Transverse colon (tissue), 4 donors: ENCODE data around the gene PACS2. TPM values are rescaled to one million over a fixed set of nuclear protein-coding genes. Genes with fewer than 3 reads are reported as not detected.
"Not testable (repeated sequence)": the region's sequence is repeated elsewhere in the genome, so short reads cannot be mapped to it uniquely, and the experiment has no call there.

Experiments
- DNase-seq: peaks from one replicate; pipeline ENCODE4 v3.0.0-alpha.2; 2019
- H3K27ac ChIP-seq, 4 donors: fragments of 200-600 bp; sonication (generic); 2 replicates each; pipeline ENCODE4 v1.5.1; 2016 to 2018; ENCODE audit warnings: inconsistent platforms in 4 of 4
- H3K27me3 ChIP-seq: fragments of 200-600 bp; sonication (generic); 2 replicates; pipeline ENCODE4 v1.5.1; 2017; ENCODE audit warnings: inconsistent platforms
- H3K36me3 ChIP-seq, 4 donors: fragments of 200-600 bp; sonication (generic); 2 replicates each; pipeline ENCODE4 v1.5.1; 2017 to 2019; ENCODE audit warnings: inconsistent platforms in 4 of 4
- H3K4me1 ChIP-seq, 4 donors: fragments of 200-600 bp; sonication (generic); 2 replicates each; pipeline ENCODE4 v1.5.1; 2017 to 2020; ENCODE audit warnings: inconsistent platforms in 4 of 4
- H3K4me3 ChIP-seq, 4 donors: fragments of 200-600 bp; sonication (generic); 1 replicate in 1 of 4; 2 replicates in 3 of 4; pipeline versions ENCODE4 v1.5.1 to v1.6.1; 2017 to 2019; ENCODE audit warnings: inconsistent platforms in 4 of 4
- H3K9me3 ChIP-seq, 2 donors: fragments of 200-600 bp; sonication (generic); 2 replicates each; pipeline ENCODE4 v1.5.1; 2017 to 2019; ENCODE audit warnings: inconsistent platforms in 2 of 2
- EP300 ChIP-seq: sonication (generic); formaldehyde crosslinking; IDR thresholded peaks from one replicate; pipeline ENCODE4 v1.6.1; 2017; ENCODE audit warnings: antibody characterized with exemption, low read depth
- POLR2A ChIP-seq: fragments of 450-650 bp; IDR thresholded peaks from one replicate; pipeline ENCODE4 v1.6.1; 2016; ENCODE audit warnings: antibody characterized with exemption, mild to moderate bottlenecking, moderate library complexity
- POLR2AphosphoS5 ChIP-seq, 3 donors: sonication (generic); formaldehyde crosslinking; IDR thresholded peaks; one replicate each; pipeline ENCODE4 v1.6.1; 2016; ENCODE audit warnings: antibody characterized with exemption in 3 of 3
- WGBS, 2 donors: methylation state at CpG; one replicate each; pipeline ENCODE4 v1.1.5; 2018; ENCODE audit warnings: low coverage in 1 of 2; 5-methylcytosine and 5-hydroxymethylcytosine counted together
- in situ Hi-C, 4 donors: fragments of 200-750 bp; cut with MboI; loops; one replicate each; pipeline versions ENCODE4 v1.15.0 to v1.15.1; 2017; ENCODE audit warnings: low sequenced_read_pairs in 3 of 4, low pct_ligation_motif_present in 1 of 4, low pct_unique_long_range_greater_than_20kb in 1 of 4
- intact Hi-C: fragments of 100-400 bp; cut with DNase I; formaldehyde crosslinking; loops from one replicate; pipeline ENCODE4 v1.15.1; 2023; ENCODE audit warnings: low total_unique reads
- total RNA-seq, 4 donors: library from RNA; depleted of rRNA; stranded (reverse); fragments of >200 nt; gene quantifications; one replicate each; pipeline ENCODE4 v1.1.0, GENCODE V29; 2016
- TF ChIP-seq, protein P1 (sequence below), 5 experiments: fragments of 200-600 bp in 3 of 5; fragments of 450-650 bp in 2 of 5; sonication (generic) in 3 of 5; IDR thresholded peaks; 1 replicate in 2 of 5; 2 replicates in 3 of 5; pipeline ENCODE4 v1.5.1; 2016 to 2017; ENCODE audit warnings: antibody characterized with exemption in 5 of 5, inconsistent platforms in 3 of 5, mild to moderate bottlenecking in 2 of 5, moderate library complexity in 1 of 5

PACS2 gene
- total RNA-seq, 4 donors from 2014 or later: 63.0 to 249 (median 135) TPM

DNA sequence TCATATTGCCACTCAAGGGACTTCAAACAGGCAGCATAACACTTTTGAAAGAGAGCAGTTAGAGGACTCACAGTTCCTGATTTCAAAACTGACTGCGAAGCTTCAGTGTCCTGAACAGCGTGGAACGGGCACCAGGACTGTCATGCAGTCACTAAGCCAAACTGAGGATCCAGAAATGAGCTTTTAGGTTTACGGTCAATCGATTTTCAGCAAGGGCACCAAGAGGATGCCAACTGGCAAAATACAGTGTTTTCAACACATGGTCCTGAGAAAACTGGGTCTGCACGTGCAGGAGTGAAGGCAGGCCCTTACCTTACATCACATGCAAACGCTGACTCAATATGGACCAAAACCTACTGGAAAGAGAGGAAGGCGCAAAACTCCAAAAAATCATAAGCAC is 29.4 kb upstream of the PACS2 start:
- H3K4me1 ChIP-seq: peaks cover 0 to 3% (median 0%) of the 10 kb centered on the region in 4 donors
- 91 to 92% methylated on average over 8 of the region's 8 CpGs for WGBS, 2 donors
- no peak for DNase-seq
- H3K27ac ChIP-seq: no peak overlapping the region
- TF ChIP-seq POLR2AphosphoS5 (IDR thresholded peaks at IDR 0.05) (no peak), POLR2A (no peak), EP300 (no peak)
- TF ChIP-seq, protein P1, sequence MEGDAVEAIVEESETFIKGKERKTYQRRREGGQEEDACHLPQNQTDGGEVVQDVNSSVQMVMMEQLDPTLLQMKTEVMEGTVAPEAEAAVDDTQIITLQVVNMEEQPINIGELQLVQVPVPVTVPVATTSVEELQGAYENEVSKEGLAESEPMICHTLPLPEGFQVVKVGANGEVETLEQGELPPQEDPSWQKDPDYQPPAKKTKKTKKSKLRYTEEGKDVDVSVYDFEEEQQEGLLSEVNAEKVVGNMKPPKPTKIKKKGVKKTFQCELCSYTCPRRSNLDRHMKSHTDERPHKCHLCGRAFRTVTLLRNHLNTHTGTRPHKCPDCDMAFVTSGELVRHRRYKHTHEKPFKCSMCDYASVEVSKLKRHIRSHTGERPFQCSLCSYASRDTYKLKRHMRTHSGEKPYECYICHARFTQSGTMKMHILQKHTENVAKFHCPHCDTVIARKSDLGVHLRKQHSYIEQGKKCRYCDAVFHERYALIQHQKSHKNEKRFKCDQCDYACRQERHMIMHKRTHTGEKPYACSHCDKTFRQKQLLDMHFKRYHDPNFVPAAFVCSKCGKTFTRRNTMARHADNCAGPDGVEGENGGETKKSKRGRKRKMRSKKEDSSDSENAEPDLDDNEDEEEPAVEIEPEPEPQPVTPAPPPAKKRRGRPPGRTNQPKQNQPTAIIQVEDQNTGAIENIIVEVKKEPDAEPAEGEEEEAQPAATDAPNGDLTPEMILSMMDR (IDR thresholded peaks at IDR 0.05): no peak
- intact Hi-C loops (no loop called here), in situ Hi-C loops (loop anchor here in 1 of 4 donors (25.0 kb wide), 1 partner anchor 198 kb away; no protein-coding TSS in a partner anchor)
- no peaks in the 10 kb centered on the region for H3K36me3 ChIP-seq
- H3K27me3 ChIP-seq: no peaks in the 10 kb centered on the region
- H3K4me3 ChIP-seq: no peak overlapping the region
- no peaks in the 10 kb centered on the region for H3K9me3 ChIP-seq

DNA sequence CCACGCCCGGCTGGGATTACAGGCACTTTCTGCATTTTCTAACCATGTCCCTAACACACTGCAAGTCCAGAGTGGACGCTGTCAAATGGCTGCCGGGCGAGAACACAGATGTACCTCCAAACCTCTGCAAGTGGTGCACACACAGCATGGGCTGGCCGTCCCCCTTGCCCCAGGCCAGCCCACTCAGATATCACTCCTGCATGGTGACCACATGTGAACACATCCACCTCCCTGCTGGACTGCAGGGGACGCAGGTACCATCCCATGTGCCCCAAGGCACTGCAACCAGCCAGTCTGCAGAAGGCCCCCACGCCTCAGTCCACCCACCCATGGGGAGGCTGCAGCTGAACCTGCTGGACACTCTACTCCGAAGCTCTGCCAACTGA is 27.8 kb upstream of the PACS2 start:
- Histone ChIP-seq H3K27me3 (no peaks in the 10 kb centered on the region), H3K4me1 (no peaks in the 10 kb centered on the region), H3K4me3 (no peak overlapping the region), H3K27ac (no peak overlapping the region), H3K36me3 (no peaks in the 10 kb centered on the region), H3K9me3 (no peaks in the 10 kb centered on the region)
- in situ Hi-C loops: loop anchor here in 1 of 4 donors (25.0 kb wide), 1 partner anchor 199 kb away; no protein-coding TSS in a partner anchor
- no peak for TF ChIP-seq EP300
- TF ChIP-seq, protein P1 (IDR thresholded peaks at IDR 0.05): no peak
- TF ChIP-seq POLR2A: no peak
- no peak for TF ChIP-seq POLR2AphosphoS5 (IDR thresholded peaks at IDR 0.05)
- intact Hi-C loops: no loop called here
- DNase-seq: no peak
- 96% methylated on average over 9 of the region's 9 CpGs; no CpG with 5 or more reads in 1 of the 2 donors for WGBS, 2 donors

DNA sequence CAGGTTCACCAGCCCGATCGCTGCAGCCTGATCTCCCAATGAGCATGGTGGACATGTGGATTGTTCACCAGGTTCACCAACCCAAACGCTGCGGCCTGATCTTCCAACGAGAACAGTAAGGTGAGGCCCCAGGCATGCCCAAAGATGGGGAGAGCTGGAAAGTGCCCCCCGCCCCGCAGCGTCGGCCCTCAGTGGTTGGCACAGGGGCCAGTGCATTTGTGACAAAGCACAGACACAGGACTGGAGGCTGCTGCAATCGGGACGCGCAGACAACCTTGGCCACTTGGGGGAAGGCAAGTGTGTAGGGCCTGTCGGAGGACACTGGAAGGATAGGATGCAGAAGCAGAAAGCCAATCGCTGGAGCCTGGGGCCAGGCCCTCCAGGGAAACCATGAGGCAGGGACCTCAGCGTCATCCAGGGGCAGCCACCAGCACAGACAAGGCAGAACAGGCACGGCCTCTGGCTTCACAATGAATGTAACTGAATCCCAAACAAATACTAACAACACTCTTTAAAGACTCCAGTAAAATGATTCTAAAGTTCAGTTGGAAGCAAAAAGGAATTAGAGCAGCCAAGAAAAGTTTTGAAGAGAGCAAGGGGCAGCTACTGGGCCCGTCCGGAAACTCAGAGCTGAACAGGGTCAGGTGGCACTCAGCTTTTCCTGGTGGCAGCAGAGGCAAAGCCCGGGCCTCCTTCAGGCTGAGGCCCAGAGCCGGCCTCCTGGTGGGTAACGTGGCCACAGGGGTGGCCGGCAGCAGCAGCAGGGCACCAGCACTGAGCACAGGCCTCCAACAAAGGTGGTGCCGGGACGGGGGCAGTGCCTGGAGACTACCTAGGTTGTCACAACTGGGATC is 27.1 kb upstream of the PACS2 start:
- no peak for DNase-seq
- no peak for TF ChIP-seq EP300
- TF ChIP-seq POLR2AphosphoS5 (IDR thresholded peaks at IDR 0.05): no peak
- TF ChIP-seq, protein P1 (IDR thresholded peaks at IDR 0.05): no peak
- TF ChIP-seq POLR2A: no peak
- in situ Hi-C loops: loop anchor here in 1 of 4 donors (25.0 kb wide), 1 partner anchor 200 kb away; no protein-coding TSS in a partner anchor
- Histone ChIP-seq H3K4me3 (no peak overlapping the region), H3K36me3 (no peaks in the 10 kb centered on the region), H3K27me3 (no peaks in the 10 kb centered on the region), H3K27ac (no peak overlapping the region), H3K4me1 (no peaks in the 10 kb centered on the region), H3K9me3 (no peaks in the 10 kb centered on the region)
- WGBS, 2 donors: 79 to 83% methylated on average over 4 to 24 of the region's 24 CpGs
- intact Hi-C loops: no loop called here

DNA sequence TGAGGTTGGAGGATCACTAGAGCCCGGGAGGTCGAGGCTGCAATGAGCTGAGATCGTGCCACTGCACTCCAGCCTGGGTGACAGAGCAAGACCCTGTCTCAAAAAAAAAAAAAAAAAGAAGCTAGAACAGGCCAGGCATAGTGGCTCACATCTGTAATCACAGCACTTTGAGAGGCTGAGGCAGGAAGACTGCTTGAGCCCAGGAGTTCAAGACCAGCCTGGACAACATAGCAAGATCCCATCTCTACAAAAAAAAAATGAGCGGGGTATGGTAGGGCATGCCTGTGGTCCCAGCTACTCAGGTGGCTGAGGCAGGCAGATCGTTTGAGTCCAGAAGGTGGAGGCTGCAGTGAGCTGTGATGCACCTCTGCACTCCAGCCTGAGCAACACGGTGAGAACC is 25.6 kb upstream of the PACS2 start:
- H3K27me3 ChIP-seq, H3K36me3 ChIP-seq, intact Hi-C loops, H3K4me3 ChIP-seq, DNase-seq, H3K27ac ChIP-seq, H3K9me3 ChIP-seq: not testable (repeated sequence)
- WGBS, 2 donors: 87% methylated on average over 5 to 6 of the region's 6 CpGs
- peaks cover under 1 to 10% (median 3%) of the 10 kb centered on the region in 4 donors for H3K4me1 ChIP-seq
- in situ Hi-C loops: loop anchor here in 1 of 4 donors (25.0 kb wide), 1 partner anchor 202 kb away; no protein-coding TSS in a partner anchor
